Right renal pelvis (tissue), 4 donors: ENCODE data around the gene CREB3L2. TPM values are rescaled to one million over a fixed set of nuclear protein-coding genes. Genes with fewer than 3 reads are reported as not detected.
"Not testable (repeated sequence)": the region's sequence is repeated elsewhere in the genome, so short reads cannot be mapped to it uniquely, and the experiment has no call there.

Experiments used
- DNase-seq, 4 donors: peaks; one replicate each; pipeline ENCODE4 v3.0.0-alpha.2; 2013; ENCODE audit warnings: low read depth in 4 of 4, low spot score in 3 of 4, missing footprints in 1 of 4
- polyA plus RNA-seq, 4 donors: library from polyadenylated mRNA; unstranded; fragments of 120-200 nt; gene quantifications; one replicate each; pipeline ENCODE4 v1.2.1, GENCODE V29; 2013; ENCODE audit not compliant: insufficient read length in 4 of 4

The CREB3L2 gene
- polyA plus RNA-seq, 4 donors, result 50.7 to 55.3 (median 53.5) TPM

DNA sequence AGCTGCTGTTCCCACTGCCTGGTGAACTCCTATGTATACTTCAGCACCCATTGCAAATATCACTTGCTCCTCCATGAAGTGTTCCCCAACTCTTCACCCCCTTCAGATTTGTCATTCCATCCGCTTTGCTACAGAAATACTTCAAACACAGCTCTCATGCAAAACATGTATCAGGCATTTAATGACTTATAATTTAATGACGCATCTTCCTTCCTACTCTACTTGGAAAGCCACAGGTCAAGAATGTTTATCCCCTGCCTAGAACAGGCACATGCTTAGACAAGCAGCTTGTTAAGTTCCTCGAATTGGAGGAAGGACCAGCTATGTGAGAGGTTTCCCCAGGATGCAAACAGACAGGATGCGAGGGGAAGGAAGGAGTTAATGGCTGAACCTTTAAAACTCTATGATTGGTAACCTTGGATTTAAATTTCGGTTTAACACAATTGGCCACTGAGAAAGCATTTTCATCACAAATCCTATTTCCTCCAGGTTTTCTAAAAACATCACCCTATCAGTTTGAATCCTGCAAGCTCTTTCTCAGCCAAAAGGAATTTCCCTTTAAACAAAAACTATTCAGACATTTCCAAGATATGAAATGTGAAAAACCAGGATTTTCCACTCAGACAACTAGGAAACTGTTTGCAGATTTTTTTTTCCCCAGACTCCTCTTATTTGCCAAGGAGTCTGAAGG, 11.5 kb downstream of the CREB3L2 start:
- DNase-seq, result no peak

DNA sequence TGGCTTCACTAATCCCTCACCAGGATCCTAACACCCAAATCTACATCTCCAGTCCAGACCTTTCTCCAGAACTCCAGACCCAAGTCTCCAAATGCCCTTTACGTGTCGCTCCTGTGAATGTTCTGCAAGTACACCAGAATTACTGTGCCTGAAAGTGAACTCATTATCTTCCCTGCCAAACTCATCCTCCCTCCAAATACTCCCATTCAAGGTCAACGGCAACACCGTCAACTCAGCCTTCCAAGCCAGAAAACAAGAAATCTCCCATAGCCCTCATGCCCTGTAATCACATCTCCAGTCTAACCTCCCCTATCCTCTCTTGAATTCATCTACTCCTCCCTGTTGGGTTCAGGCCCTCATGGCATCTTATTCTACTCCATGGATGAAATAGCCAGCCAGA, 12.3 kb downstream of the CREB3L2 start:
- no peak for DNase-seq

DNA sequence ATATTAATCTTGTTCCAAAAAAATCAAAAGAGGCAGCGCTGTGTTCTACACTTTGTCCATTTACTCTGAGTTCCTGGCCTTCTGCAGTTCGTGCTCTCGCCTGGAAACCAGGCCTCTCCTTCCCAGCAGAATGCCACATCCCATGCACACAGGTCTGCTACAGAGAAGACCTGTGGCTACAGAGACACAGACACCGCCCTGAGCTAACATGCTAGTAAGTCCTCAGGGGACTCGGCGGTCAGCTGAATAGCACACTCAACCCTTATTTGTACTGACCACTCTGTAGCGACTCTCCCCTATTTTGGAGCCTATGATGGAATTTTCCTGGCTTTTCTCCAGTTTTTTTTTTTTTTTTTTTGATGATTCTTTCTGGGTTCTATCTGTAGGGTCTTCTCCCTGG, 12.8 kb downstream of the CREB3L2 start:
- no peak for DNase-seq

DNA sequence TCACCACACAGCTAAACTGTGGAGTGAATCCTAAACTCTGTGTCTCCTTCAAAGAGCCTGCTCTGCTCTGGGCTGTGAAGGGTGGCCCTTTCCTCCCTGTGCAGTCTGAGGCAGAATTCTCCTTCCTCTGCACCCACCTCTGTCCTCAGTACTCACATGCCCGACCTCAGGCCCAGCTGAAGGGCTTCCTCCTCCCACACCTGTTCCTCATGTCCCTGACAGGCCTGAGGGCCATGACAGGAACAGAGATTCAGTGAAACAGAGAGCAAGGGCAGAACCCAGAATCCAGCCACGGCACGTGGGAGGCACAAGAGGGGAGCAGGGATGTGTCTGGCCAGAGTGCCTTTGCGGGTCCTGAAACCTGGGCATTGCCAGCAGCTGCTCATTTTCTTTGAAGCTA, 13.9 kb downstream of the CREB3L2 start:
- no peak for DNase-seq

DNA sequence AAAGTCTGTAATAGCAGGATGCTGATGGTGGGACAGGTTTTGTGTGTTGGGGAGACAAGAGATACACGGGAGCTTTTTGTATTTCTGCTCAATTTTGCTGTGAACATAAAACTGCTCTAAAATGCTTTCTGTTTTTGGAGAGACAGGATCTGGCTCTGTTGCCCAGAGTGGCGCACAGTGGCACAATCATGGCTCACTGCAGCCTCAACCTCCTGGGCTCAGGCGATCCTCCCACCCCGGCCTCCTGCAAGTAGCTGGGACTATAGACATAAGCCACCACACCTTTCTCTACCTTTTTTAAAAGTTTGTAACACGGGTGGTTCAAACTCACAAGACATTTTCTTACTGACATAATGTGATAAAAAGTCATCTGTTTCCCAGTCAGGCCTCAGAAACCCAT, 14.3 kb downstream of the CREB3L2 start:
- DNase-seq, result no peak

DNA sequence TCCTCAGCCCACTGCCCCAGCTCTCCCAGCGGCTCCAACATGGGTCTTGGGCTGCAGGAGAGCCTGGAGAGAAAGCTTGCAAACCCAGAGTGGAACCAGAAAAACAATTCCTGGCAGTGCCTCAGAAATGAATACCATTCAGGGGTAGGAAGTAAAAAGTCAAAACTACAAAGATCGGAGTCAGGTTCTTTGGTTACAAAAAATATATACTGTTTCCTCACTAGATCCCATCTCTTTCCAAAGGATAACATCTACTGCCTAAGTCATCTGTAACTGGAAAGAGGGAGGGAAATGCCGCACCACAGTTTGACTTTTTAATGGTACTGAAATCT, 14.9 kb downstream of the CREB3L2 start:
- DNase-seq, result no peak

DNA sequence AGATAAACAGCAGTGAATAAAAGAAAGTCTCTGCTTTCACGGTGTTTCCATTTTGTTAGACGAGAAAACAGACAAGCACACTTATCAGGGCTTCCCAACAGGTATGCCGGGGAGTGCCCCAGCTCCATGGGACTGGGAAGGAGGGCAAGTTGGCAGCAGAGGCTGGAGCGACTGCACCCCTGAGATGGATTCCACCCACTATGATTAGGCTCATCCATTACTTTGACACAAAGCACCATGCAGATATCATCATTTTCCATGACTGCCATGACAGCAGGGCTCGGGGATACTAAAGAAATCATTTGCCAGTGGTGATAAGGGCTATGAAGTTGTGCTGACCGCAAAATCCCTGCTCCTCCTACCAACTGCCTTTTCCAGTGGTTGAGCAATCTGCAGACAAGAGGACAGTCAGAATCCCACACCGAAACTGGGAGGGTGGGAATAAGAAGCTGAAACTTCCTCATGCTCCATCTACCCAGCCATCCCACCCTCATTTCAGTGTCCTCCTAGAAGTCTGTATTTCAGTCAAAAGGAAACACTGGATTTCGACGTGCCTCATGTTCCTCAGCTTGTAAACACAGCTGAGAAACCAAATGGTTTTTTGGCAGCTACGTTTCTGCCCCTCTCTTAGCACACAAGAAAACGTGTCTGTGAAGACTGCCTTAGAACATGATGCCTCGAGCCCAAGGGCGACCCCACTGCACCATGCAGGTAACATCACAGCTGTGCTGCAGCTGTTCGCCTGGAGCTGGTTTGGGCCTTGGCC, 15.5 kb downstream of the CREB3L2 start:
- no peak for DNase-seq

DNA sequence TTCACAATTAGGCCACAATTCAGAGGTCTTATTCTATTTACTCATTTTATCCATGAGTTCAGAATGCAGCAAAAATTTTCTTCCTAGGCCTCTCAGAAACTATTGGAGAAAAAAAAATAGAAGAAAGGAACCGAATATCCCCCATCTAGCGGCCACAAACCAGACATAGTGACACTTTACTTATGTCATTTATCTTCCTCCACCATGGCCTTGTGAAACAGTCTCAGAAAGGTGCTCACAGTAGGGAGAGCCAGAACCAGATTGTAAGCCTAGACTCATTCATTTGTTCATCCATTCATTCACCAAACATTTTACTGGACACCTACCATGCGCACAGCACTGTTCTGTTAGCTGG, 16.0 kb downstream of the CREB3L2 start:
- DNase-seq, result no peak

DNA sequence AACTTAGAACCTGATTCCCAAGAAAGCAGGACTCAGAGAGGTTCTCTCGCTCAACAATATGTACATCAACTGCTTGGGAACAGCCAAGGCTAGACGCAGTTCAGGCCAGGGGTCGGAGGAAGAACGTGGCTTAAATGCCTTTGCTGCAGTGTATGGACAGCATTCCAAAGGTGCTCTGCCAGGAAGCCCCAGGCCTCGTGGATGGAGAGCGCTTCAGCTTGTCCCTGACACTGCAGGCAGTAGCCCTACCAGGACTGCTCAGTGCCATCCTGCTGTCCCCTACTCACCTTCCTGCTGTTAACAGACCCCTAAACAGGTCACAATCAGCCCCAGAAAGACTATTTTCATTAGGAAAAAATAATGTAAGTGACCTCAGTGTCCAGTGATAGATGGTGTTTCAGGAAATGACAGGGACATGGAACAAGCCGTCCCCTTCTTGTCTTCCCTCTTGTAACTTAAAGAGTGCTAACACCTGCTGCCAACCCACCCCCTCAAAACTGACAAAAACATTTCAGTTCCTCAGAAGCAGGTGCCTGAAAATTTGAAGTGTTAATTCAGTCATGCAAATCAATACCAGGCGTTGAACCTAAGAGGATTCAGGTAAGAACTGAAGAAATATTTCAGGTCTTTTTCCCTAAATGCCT, 16.5 kb downstream of the CREB3L2 start:
- no peak for DNase-seq

DNA sequence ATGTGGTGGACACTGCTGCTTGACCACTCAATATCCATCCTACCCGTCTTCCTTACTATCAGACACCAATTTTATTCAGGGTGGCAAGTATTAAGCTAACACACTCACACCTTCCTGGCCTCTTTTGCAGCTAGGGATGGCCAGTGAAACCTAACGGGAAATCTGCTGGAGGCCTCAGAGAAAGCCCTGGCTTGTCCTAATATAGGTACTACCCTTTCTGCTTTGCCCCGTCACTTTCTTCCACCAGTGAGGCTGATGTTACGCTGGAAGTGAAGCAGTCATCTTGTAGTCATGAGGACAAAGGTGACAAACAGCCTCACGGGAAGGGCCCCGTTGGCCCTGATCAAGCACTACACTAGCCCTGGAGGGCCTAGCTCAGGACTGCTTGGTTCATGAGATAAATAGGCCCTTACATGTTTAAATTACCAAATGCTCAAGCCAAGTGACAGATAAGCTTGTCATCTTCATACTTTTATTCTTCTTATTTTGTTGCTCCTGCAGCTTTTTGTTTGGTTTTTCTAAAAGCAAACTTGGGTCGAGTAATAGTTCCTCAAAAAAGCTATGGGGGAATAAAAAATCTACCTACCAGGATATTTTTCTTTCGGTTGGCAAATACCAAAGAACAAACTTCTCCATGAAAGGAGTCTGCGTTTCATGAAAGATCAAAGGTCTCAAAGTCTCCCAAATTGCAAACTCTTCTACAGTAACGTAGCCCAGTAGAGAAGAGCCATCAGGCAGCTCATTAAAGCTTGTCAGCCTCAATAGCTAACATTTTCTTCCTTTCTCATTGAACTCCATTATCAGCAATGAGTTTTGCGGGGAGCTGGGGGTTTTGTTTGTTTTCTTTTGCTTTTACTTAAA, 17.5 kb downstream of the CREB3L2 start:
- no peak for DNase-seq

DNA sequence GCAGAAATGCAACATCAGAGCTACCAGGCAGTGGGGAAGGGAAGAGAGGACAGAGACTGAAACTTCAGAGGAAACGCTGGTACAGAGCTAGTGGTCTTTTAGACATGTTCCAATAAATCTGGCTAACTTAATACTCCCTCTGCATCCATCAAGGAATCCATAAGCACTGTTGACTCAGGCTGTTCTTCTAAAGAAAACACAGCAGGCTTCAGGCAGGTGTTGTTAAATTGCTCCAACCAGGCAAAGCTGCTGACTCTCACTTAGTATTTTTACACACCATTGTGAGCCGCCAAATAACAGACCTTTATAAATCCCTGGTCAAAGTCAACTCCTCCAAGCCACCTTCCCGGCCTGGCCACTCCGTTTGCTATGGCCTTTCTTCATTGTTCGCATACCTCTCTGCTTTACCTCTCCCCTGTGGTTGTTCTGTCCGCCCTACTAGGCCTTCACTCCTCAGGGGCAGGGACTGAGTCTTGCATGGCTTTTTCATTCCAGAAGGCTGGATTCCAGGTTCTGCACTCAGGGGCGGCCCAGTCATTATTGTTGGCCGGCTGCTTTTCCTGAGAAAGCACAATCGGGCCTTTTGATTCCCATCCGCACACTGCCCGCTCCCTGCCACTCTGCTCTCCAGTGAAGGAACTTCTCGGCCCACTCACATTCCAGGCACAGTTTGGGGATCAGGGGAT, 18.4 kb downstream of the CREB3L2 start:
- DNase-seq, result no peak

DNA sequence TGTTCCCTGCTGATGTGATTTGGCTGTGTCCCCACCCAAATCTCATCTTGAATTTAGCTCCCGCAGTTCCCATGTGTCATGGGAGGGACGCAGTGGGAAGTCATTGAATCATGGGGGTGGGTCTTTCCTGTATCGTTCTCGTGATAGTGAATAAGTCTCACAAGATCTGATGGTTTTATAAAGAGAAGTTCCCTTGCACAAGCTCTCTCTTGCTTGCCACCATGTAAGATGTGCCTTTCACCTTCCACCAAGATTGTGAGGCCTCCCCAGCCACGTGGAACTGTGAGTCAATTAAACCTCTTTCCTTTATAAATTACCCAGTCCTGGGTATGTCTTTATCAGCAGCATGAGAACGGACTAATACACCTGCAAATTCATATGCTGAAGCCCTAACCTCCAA, 19.5 kb downstream of the CREB3L2 start:
- DNase-seq, result not testable (repeated sequence)

DNA sequence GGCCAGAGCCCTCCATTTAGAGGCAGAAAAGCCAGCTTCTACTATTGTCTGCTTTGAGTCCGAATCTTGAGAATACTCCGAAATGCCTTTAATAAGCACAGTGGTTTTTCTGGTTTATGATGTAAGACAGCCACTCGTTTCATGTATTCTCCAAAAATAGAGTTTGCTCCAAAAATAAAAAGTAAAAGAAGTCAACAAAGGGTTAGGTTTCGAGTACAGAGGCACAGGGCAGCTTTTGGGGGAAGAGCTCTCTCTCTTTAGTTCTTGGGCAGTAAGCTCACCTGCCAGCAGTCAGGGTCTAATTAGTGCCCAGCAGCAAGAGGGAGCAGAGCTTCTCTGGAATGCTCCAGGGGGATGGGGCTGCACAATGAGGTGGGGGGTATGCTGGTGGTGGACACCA, 20.2 kb downstream of the CREB3L2 start:
- DNase-seq, result no peak

DNA sequence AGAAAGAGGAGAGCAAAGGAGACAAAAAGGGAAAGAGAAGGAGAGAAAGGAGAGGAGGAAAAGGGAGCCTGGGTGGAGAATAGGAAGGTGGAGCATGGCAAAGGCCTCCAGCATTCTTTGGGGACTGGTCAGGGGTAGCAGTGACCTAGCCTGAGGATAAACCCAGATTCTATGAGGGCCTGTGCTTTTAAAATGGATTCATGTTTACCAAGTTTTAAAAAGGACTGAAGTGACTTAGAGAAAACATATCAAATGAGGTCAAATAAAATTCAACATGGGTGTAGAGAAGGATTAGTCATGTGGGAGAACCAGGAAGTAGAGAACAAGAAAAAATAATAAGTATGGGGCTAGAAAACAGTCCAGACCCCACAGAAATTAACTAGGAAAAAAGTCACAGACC, 20.7 kb downstream of the CREB3L2 start:
- DNase-seq, result no peak

DNA sequence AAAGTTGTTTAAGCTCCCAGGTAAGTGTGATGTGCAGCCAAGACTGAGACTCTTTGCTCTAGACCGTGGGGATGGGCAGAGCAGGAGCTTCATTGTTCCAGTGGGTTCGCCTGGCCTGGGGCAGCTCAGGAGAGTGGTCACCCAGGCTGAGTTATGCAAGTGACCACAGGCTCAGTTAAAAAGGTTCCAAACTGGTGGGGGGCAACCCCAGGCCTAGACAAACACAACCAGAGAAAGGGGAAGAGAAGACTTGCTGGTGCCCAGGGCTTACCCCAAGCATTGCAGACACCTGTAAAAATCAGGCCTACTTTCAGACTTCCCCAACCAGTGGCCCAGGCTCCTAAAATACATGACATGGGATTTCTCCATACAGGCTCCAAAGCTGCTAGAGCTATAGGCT, 21.6 kb downstream of the CREB3L2 start:
- no peak for DNase-seq

DNA sequence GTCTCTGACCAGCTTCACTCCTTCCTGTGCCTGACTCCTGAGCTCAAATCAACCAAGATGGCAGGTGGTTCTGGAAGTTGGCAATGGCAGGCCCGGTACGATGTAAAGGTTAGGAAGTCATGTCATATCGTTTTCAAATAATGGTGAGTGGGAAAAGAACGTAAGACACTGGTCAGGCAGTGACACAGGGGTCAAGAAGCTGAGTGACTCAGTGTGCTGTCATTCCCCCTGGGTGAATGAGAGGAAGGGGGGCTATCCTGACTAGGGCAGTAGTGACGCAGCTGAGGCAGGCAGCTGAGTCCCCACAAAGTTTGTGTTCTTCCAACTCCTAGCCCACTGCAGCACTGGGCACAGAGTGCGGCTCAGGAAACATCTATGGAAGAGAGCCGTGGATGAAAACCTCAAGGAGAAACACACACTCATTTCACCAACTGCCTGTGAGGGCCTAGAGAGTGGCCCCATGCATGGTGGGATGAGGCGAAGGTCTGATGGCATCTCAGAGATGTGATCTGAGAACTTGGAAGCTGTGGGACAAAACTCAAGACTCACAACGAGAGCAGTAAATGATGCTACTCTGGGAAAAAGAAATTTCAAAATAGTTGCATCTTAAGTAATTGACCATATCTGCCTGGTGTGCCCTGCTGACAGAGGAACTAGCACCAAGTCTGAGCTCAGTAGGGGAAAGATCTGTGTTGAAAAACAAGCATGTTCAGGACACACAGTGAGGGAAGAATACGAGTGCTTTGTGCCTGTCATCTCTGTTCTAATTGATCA, 23.2 kb downstream of the CREB3L2 start:
- DNase-seq, result no peak

DNA sequence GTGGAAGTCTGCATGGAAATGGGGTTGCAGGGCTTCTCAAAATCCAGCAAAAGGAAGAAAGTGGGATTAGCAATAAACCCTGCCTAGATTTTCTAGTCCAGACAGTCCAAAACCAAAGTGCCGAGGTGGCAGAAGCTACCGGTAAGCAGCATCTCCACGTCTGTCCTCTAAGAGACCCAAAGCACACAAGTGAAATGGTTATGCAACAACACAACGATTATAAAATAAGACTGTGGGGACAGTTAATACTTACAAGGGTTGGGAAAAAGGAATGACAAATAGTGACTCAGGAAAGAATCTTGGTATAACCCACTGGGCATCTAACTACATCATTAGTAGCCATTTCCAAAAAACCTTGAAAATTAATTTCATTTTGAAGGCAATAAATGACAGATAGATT, 24.7 kb downstream of the CREB3L2 start:
- no peak for DNase-seq

DNA sequence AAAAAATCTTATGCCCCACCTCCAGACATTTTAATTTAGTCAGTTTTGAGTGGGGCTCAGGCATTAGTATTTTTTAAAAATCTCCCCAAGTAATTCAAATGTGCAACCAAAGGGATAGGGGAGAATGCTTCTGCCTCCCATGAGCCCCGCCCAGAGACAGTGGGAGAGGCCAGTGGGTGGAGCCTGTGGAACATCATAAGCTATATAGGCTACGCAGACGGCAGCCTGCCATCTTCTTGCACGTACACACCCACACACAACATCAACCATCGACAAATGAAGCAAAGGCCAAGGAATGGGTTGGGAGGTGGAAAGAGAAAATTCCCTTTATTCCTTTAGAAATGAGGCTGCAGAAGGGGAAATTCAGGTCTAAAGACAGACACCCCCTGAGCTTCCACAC, 25.2 kb downstream of the CREB3L2 start:
- no peak for DNase-seq

DNA sequence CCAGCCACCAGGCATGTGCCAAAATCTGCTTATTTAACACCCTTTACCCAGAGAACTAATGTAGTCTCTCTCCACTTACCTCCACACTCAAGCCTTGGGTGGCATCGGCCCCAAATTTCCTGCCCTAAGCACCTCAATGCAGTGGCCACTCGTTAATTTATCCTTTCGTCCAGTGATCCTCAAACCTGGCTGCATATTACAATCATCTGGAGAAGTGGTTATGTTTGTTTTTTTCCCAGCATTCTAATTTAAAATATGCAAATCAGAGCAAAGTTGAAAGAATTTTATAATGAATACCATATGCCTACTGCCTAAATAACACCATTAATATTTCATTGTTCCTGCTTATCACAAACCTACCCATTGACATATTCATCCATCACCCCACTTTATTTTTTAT, 25.7 kb downstream of the CREB3L2 start:
- DNase-seq, result no peak

DNA sequence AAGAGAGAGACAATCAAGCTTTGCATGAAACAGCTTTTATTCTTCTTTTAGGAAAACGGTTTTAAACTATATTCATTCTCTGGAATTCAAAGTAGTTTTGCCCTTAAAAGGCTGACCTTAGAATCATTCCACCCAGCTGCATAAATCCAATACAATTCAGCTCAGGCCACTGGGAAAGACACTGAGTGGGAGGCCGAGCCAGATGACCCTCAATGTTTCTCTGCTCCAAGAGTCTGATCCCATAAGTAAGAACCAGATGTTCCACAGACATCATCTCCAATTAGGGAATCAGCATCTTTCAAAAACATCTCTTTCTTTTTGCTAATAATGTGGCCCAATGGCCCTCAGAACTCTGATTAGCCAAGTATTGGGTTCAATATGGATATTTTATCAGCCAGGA, 26.1 kb downstream of the CREB3L2 start:
- DNase-seq, result no peak
